NCI-H69 (cell line): ENCODE results near the gene SH3TC1.
A peak's percentile ranks its signal among the peaks of the same experiment; 100 is the strongest.

ENCODE experiments used
- DNase-seq: peaks from one replicate; lab custom pipeline; 2025; lab: John Stamatoyannopoulos, UW

SH3TC1 gene

DNA sequence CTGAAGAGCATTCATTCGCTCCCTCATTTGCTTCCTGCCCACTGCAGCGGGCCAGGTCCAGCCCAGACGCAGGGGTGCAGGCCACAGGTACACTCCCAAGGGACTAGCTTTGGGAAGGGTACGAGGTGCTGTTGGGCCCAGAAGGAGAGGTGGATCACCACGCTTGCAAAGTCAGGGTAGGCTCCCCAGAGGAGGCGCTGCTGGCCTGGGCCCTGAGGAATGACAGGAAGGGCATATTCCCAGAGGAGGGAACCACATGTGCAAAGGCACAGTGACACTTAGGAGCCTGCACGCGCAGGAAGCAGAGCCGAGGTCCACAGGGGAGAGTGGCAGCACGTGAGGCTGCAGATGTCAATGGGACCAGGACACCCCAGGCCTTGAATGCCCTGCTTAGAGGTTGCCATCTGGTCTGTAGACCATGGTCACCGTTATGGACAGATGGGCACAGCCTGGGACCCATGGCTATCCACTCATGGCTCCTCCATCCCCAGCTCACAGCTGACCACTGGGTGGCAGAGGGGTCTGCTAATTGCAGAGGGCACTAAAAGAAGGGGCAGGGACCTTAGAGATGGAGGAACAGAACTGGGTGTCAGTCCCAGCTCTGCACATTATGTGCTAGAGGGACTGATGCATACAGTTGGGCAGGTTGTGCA lies 78.4 kb downstream of the SH3TC1 start:
- DNase-seq: no peak

GRCh38 chr4:8278009-8278395 lies 78.9 kb downstream of the SH3TC1 start:
- peak; percentile 18 for DNase-seq

DNA sequence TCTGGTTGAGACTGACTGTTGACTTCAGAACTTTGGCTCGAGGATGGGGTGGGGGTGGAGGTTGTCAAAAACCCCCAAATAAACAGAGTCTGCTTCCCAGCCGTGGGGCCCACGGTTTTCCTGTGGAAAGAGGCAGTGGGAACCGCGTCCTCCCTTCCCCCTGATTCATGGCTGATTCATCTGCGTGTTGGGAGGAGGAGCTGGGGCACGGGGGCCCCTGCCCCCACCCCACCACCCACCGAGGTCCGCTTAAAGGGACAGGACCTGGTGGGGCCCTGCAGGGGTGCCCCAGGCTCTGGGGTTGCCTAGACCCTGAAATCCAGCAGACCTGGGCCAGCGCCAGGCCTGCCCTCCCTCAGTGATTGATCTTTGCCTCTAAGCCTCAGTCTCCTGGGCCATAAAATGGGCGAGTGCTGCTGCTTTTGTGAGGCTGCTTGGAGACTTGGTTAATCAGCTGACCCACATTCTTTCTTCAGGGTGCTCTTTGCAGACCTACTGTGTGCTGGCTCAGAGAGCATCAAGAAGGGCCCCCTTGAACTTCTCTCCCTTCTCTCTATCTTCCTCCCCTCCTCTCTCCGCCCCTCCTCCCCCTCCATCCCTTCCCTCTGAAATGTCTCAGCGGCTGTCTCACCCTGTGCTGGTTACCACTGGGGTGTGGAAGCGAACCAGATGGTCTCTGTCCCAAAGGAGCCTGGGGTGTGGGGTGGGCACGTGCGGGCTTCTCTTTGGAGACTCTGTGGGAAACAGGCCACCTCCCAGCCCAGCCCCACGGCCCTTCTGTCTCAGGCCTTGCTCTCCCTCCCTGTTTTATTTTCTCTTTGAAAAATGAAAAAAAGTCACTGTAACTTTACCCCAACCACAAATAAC lies 79.6 kb downstream of the SH3TC1 start:
- peak; percentile 56 for DNase-seq

DNA sequence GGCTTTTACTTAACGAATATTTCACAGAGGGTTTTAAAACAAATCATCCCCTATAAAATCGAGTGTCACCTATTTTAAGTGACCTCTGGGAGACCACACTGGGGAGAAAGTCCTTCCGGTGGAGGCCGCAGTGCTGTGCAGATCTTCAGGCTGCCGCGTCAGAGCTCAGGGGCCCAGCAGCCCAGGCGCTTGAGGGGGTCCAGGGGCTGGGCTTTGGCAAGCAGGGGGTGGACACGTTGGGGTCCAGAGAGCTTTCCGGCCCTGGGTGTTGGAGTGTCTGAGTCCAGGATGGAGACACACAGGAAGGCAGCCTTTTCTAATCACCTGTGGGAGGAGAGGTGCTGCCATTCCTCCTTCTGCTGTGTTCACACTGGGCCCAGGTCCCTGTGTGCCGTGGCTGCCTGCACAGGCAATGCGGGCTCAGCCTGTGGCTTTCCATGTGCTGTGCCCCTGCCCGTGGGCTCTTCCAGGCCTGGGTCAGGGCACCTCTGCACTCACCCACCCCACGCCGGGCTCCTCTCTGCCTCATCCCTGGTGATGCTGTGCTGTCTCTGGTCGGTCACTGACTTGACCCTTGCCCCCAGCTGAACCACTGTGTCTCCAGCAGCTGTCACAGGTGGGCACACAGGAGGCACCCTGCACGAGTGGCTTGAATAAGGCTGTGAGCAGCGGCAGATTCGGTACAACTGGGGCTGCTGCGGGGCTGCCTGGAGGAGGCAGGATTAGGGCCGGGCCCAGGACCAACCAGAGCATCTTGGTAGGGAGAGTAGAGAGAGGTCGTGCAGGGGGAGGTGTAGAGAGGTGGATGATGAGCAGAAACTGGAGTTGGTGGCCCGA lies 80.4 kb downstream of the SH3TC1 start:
- no peak for DNase-seq

GRCh38 chr4:8280158-8280875 lies 81.2 kb downstream of the SH3TC1 start:
- DNase-seq: no peak

GRCh38 chr4:8280876-8281440 lies 81.9 kb downstream of the SH3TC1 start:
- DNase-seq: no peak

GRCh38 chr4:8281519-8282133 lies 82.5 kb downstream of the SH3TC1 start:
- DNase-seq: no peak

- DNase-seq: no peak
Observed at GRCh38 chr4:8282134-8282641, 83.1 kb downstream of the SH3TC1 start.

DNA sequence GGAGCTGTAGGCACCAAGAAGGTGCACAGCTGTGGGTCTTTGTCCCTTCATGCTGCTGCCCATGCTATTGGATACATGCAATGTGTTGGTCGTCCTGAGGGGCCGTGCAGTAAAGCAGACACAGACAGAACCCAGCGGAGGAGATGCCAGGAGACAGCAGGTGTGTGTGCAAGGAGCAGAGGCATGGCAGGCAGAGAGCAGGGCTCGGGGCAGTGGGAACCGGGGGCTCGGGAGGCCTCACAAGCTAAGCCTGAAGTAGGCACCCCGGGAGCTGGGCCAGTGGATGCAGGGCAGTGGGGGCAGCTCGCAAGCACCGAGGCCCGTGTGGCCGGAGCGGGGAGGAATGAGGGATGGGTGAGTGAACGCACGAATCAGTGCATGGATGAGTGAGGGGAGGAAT lies 83.7 kb downstream of the SH3TC1 start:
- DNase-seq: no peak

DNA sequence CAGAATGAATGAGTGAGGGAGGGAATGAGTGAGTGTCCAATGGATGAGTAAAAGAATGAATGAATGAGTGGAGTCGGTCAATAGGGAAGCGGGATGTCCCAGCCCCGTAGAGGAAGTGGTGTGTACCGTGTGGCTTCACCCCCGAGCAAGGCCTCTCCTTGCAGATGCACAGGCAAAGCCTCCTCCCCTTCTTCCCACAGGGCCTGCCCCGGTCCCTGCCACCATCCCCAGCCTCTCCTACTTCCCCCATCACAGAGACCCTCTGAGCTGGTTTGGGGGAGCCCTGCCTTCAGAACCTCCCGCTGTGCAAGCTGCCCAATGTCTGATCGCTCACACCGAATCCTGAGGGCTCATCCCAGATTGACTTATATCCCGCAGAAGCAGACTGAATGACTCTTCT lies 84.1 kb downstream of the SH3TC1 start:
- DNase-seq: no peak

GRCh38 chr4:8283631-8284121 lies 84.6 kb downstream of the SH3TC1 start:
- no peak for DNase-seq

DNA sequence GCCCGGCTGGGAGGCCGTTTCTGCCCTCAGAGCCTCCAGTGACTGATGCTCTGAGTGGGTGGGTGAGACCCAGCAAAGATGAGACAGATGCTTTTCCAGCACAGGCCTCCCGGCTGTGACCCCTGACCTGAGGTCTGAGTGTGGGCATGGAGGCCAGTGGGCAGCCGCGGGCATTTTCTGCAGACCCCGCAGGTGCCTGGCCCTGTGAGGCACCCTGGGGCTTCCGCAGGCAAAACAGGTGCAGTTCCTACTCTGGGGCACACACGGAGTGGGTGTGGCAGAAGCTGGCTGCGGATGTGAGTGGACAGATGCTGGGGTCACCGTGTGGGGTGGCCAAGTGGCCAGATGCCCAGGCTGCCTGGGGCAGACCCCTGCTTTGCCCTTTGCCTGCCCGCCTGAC lies 85.3 kb downstream of the SH3TC1 start:
- DNase-seq: no peak

DNA sequence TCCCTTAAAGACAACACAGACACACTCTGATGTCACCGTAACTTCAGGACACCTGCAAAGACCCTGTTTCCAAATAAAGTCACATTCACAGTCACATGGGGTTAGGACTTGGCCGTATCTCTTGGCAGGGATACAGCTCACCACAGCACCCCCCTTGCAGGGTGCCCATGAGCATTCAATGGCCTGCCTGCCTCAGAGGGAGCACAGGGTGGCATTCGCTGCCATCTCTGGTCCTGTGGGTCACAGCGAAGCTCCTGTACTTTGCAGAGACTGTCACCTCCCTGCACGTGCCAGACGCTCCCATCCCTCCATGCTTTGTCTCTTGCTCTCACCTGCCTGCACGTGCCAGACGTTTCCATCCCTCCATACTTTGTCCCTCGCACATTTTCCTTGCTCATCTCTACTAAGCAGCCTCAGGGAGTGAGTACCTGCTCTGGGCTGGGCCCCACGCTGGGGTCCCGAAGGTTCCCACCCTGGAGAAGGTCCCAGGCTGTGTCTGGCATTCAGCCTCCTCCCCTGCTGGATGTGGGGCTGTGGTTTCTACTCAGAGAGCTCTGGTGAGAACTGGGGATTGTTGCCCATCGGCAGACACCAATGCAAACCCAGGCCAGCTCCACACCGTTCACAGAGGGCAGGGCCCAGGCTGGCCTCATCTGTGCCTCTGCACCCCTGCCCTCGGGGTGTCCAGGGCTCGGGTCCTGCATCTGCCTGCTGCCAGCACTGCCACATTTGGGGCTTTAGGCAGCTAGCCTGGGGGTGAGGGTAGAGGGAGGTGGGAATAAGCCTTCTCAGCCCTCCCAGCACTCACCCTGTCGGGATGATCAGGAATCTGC lies 86.3 kb downstream of the SH3TC1 start:
- no peak for DNase-seq

- no peak for DNase-seq
Observed at GRCh38 chr4:8285976-8286718, 87.1 kb downstream of the SH3TC1 start.

DNA sequence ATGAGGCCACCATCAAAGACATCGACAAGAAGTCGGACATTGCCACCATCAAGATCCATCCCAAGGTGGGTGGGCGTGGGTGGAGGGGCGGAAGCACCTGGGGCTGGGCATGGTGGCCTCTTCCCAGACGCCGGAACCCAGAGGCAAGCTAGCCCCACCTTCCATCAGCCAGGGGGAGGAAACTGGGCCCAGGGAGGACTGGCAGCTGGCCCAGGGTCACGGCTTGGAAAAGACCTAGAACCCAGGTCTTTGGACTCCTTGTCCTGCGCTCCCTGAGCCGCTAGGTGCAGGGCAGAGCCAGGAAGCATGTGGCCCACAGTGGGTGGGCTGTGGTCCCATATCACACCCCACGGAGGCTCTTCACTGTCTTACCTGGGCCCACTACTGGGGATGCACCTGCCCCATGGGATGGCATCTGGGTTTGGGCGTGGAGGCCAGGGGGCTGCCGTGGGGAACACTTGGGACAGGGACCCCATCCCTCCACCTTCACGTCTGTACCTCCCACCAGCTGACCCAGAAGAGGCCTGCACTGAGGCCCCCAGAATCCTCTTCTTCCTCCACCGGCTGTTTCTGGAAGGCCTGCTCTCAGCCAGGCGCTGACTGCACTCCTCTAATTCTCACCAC lies 87.7 kb downstream of the SH3TC1 start:
- no peak for DNase-seq

GRCh38 chr4:8287343-8288280 lies 88.5 kb downstream of the SH3TC1 start:
- DNase-seq: no peak

DNA sequence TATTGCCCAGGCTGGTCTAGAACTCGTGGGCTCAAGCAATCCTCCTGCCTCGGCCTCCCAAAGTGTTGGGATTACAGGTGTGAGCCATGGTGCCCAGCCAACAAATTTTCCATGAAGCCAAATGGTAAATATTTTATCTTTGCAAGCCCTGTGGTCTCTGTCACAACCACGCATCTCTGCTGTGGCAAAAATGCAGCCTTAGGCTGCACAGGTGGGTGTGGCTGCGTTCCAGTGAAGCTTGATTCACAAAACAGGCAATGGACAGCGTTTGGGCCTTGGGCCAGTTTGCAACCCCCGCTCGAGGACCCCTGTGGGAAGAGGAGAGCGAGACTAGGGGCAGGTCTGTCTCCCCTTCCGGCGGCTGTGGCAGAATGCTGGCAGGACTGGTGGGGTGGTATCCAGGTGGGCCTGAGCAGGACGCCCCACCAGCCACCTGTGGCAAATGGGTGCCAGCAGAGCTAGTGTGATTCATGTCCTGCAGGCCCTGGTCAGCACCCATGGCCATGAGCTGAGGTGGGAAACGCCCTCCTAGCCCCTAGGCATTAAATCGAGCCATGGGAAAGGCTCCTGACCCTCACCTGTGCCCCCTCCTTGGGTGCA lies 90.2 kb downstream of the SH3TC1 start:
- DNase-seq: no peak
